ENCODE results near the gene KRTAP13-2. TPM values are rescaled to one million over a fixed set of nuclear protein-coding genes. Genes with fewer than 3 reads are reported as not detected.

Gene KRTAP13-2
- total and polyA plus RNA-seq, 2 donors (not counting 1 experiment from before 2014, with no cell fraction given): not detected

DNA sequence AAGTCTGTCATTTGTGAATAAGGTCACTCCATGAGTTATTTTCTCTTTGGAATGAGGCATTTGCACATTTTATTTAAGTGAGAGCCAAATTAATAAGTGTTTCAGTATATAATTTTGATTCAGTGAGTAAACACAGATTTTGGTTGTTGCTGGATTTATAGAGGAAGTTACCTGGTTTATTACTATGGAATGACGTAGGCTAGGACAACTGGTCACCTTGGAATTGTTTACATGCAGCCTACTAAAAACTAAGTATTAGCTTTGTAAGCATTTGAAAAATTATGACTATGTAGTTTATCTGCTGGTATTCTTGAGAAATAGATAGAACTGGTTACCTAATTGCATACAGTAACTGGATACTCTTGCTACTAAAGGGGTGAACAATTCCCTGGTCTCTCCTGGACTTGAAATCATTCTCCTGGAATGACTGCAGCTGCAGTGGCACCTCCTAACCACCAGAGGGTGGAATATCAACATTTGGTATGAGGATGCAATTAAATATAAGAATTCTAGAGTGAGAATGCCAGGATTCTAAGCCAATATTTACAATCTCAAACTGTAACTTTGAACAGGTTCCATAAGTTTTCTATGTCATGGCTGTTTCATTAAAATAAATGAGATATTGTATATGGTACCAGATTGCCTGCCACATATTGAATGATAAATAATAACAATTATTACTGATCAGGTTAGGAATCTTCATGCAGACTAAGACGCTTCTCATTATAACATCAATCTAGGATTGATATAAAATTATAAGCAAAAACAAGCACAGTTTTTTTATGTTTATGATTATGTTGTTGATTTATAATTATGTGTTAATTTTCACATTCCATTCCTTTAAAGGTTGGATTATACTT lies 31.1 kb downstream of the KRTAP13-2 start:
- H3K79me2 ChIP-seq (ENCODE audit: control insufficient read depth, insufficient read depth, low read length): no peaks in the 10 kb centered on the region
- Mint-ChIP-seq H3K27ac (no peak overlapping the region), H3K27me3 (no peaks in the 10 kb centered on the region), H3K4me3 (no peak overlapping the region), H3K9me3 (ENCODE audit: insufficient read depth) (no peaks in the 10 kb centered on the region), H3K4me1 (no peaks in the 10 kb centered on the region)
- no peaks in the 10 kb centered on the region for H3K36me3 ChIP-seq (replicated peaks in 1 of 2; ENCODE audit: control extremely low read depth in 1 of 2, control insufficient read depth in 1 of 2, extremely low read depth in 1 of 2, insufficient read depth in 2 of 2, low read length in 1 of 2)
- DNase-seq: peak; percentile 8
- 100% methylated on average over 1 of the region's 2 CpGs for WGBS (ENCODE audit: insufficient coverage)
- no peaks in the 10 kb centered on the region for H3K4me1 ChIP-seq (ENCODE audit: control insufficient read depth in 2 of 2, insufficient read depth in 2 of 2, low read length in 2 of 2)
- intact Hi-C loops (cut with micrococcal nuclease): loop anchor here (5.0 kb wide), 1 partner anchor 1261 kb away; no protein-coding TSS in a partner anchor
- H3K4me3 ChIP-seq (ENCODE audit: control extremely low read depth in 1 of 5, extremely low read depth in 1 of 5, insufficient read depth in 1 of 5, low read depth in 2 of 5, low read length in 4 of 5): no peak overlapping the region
- no peak overlapping the region for H3K27ac ChIP-seq (ENCODE audit: low read length in 2 of 2)
- H2AFZ ChIP-seq (ENCODE audit: insufficient read depth, low read depth, low read length, poor library complexity, severe bottlenecking): no peak overlapping the region
- no peaks in the 10 kb centered on the region for H4K20me1 ChIP-seq (ENCODE audit: control insufficient read depth, insufficient read depth, low read length, poor library complexity, severe bottlenecking)
- ChIA-PET CTCF (interaction anchor here (0.7 to 1.6 kb wide), 5 partner anchors 14 to 952 kb away, joined by 3 to 5 read pairs (median 4); no protein-coding TSS in a partner anchor), POLR2A (no interaction called here)
- H3K9me3 ChIP-seq (ENCODE audit: control extremely low read depth in 1 of 3, control insufficient read depth in 2 of 3, insufficient read depth in 1 of 3, low read length in 2 of 3): no peaks in the 10 kb centered on the region
- no peak for ATAC-seq (ENCODE audit: low read depth)
- no peak overlapping the region for H3K9ac ChIP-seq (ENCODE audit: low read length)
- TF ChIP-seq EZH2 (IDR thresholded peaks at IDR 0.05; ENCODE audit: borderline replicate concordance, insufficient read depth, low read depth, low read length, poor library complexity, severe bottlenecking): no peak
- TF ChIP-seq, protein P1, sequence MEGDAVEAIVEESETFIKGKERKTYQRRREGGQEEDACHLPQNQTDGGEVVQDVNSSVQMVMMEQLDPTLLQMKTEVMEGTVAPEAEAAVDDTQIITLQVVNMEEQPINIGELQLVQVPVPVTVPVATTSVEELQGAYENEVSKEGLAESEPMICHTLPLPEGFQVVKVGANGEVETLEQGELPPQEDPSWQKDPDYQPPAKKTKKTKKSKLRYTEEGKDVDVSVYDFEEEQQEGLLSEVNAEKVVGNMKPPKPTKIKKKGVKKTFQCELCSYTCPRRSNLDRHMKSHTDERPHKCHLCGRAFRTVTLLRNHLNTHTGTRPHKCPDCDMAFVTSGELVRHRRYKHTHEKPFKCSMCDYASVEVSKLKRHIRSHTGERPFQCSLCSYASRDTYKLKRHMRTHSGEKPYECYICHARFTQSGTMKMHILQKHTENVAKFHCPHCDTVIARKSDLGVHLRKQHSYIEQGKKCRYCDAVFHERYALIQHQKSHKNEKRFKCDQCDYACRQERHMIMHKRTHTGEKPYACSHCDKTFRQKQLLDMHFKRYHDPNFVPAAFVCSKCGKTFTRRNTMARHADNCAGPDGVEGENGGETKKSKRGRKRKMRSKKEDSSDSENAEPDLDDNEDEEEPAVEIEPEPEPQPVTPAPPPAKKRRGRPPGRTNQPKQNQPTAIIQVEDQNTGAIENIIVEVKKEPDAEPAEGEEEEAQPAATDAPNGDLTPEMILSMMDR (IDR thresholded peaks at IDR 0.05): peak; percentile 71
- no peaks in the 10 kb centered on the region for H3K27me3 ChIP-seq (replicated peaks in 1 of 4; ENCODE audit: control extremely low read depth in 1 of 4, control insufficient read depth in 3 of 4, insufficient read depth in 4 of 4, low read length in 3 of 4)
- H3K4me2 ChIP-seq (replicated peaks; ENCODE audit: low read depth, low read length, poor library complexity, severe bottlenecking): no peak overlapping the region

DNA sequence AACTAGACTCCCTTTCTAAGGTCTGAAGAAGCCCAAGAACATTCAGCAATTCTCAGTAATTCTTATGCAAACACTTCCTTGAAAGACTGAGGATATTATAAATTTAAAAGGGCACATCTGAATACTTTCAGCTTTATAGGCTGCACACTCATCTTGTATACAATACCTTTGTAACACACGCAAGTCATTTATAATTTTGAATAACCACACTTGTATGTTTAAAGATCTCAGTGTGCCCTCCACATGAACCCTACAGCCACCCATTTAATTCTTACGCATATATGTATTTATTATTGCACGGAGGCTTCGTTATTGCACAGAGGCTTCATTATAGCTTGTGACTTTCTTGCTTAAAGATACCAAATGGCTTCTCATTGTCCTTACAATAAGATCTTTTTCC lies 33.4 kb downstream of the KRTAP13-2 start:
- Mint-ChIP-seq H3K27me3 (no peaks in the 10 kb centered on the region), H3K4me3 (no peak overlapping the region), H3K27ac (no peak overlapping the region), H3K9me3 (ENCODE audit: insufficient read depth) (no peaks in the 10 kb centered on the region), H3K4me1 (no peaks in the 10 kb centered on the region)
- ChIA-PET CTCF (no interaction called here), POLR2A (no interaction called here)
- no peaks in the 10 kb centered on the region for H3K9me3 ChIP-seq (ENCODE audit: control extremely low read depth in 1 of 3, control insufficient read depth in 2 of 3, insufficient read depth in 1 of 3, low read length in 2 of 3)
- no peak overlapping the region for H3K4me3 ChIP-seq (ENCODE audit: control extremely low read depth in 1 of 5, extremely low read depth in 1 of 5, insufficient read depth in 1 of 5, low read depth in 2 of 5, low read length in 4 of 5)
- H2AFZ ChIP-seq (ENCODE audit: insufficient read depth, low read depth, low read length, poor library complexity, severe bottlenecking): no peak overlapping the region
- no peaks in the 10 kb centered on the region for H4K20me1 ChIP-seq (ENCODE audit: control insufficient read depth, insufficient read depth, low read length, poor library complexity, severe bottlenecking)
- H3K4me1 ChIP-seq (ENCODE audit: control insufficient read depth in 2 of 2, insufficient read depth in 2 of 2, low read length in 2 of 2): no peaks in the 10 kb centered on the region
- H3K9ac ChIP-seq (ENCODE audit: low read length): no peak overlapping the region
- H3K27ac ChIP-seq (ENCODE audit: low read length in 2 of 2): no peak overlapping the region
- intact Hi-C loops (cut with micrococcal nuclease): no loop called here
- WGBS (ENCODE audit: insufficient coverage): 82% methylated on average over 3 of the region's 4 CpGs
- no peaks in the 10 kb centered on the region for H3K27me3 ChIP-seq (replicated peaks in 1 of 4; ENCODE audit: control extremely low read depth in 1 of 4, control insufficient read depth in 3 of 4, insufficient read depth in 4 of 4, low read length in 3 of 4)
- no peak overlapping the region for H3K4me2 ChIP-seq (replicated peaks; ENCODE audit: low read depth, low read length, poor library complexity, severe bottlenecking)
- H3K79me2 ChIP-seq (ENCODE audit: control insufficient read depth, insufficient read depth, low read length): no peaks in the 10 kb centered on the region
- no peak for DNase-seq
- H3K36me3 ChIP-seq (replicated peaks in 1 of 2; ENCODE audit: control extremely low read depth in 1 of 2, control insufficient read depth in 1 of 2, extremely low read depth in 1 of 2, insufficient read depth in 2 of 2, low read length in 1 of 2): no peaks in the 10 kb centered on the region
- no peak for ATAC-seq (ENCODE audit: low read depth)
- no peak for TF ChIP-seq EZH2 (IDR thresholded peaks at IDR 0.05; ENCODE audit: borderline replicate concordance, insufficient read depth, low read depth, low read length, poor library complexity, severe bottlenecking)
- TF ChIP-seq, protein P1 (IDR thresholded peaks at IDR 0.05): no peak

Data from B cell (primary cell).